ENCODE data around the gene CALN1.

DNA sequence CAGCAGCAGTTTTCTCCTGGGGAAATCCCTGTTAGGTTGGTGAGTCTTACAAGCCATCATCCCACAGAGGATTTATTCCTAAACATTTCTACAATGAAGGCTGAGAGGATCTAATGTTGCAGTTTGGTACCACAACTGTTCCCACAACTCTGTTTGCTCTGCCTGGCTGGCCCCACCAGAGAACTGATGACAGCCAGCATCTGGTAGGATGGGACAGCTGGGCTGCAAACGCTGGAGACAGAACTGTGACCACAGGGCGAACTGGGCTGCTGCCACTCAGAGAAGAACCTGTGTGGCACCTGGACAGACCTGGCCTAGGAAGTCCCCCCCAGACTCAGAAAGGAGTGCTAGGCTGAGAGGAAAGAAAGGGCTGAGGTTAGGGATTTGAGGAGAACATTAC, 94.8 kb downstream of the CALN1 start:
- TF ChIP-seq, protein P1, sequence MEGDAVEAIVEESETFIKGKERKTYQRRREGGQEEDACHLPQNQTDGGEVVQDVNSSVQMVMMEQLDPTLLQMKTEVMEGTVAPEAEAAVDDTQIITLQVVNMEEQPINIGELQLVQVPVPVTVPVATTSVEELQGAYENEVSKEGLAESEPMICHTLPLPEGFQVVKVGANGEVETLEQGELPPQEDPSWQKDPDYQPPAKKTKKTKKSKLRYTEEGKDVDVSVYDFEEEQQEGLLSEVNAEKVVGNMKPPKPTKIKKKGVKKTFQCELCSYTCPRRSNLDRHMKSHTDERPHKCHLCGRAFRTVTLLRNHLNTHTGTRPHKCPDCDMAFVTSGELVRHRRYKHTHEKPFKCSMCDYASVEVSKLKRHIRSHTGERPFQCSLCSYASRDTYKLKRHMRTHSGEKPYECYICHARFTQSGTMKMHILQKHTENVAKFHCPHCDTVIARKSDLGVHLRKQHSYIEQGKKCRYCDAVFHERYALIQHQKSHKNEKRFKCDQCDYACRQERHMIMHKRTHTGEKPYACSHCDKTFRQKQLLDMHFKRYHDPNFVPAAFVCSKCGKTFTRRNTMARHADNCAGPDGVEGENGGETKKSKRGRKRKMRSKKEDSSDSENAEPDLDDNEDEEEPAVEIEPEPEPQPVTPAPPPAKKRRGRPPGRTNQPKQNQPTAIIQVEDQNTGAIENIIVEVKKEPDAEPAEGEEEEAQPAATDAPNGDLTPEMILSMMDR (IDR thresholded peaks at IDR 0.05): no peak
- TF ChIP-seq POLR2A (IDR thresholded peaks at IDR 0.05): no peak
